HepG2 (cell line): ENCODE measurements around the gene ZSCAN26. TPM values are rescaled to one million over a fixed set of nuclear protein-coding genes. Genes with fewer than 3 reads are reported as not detected.

Source experiments
- AGO1 ChIP-seq: fragments of 200-400 bp; formaldehyde crosslinking; IDR thresholded peaks from 2 replicates; pipeline ENCODE4 v1.6.1; 2017; ENCODE audit warnings: mild to moderate bottlenecking, low read depth, low read length, moderate library complexity; ENCODE audit not compliant: poor library complexity, severe bottlenecking
- FOXJ3 ChIP-seq: sonication (generic); formaldehyde crosslinking; IDR thresholded peaks from 2 replicates; pipeline ENCODE4 v1.4.0; 2020; ENCODE audit warnings: missing genetic modification reagents, mild to moderate bottlenecking, borderline replicate concordance
- HOXA5 ChIP-seq: sonication (generic); formaldehyde crosslinking; IDR thresholded peaks from 2 replicates; pipeline ENCODE4 v1.4.0; 2020; ENCODE audit warnings: missing genetic modification reagents
- MAZ ChIP-seq, 2 experiments: sonication (generic) in 1 of 2; formaldehyde crosslinking in 1 of 2; IDR thresholded peaks; 2 replicates each; pipeline versions ENCODE4 v1.5.0 to v1.6.1; 2012 to 2020; ENCODE audit warnings: low read depth in 2 of 2, mild to moderate bottlenecking in 2 of 2, borderline replicate concordance in 1 of 2, improper control_type of control experiment in 1 of 2, low read length in 1 of 2, missing genetic modification reagents in 1 of 2, moderate library complexity in 1 of 2
- MTF1 ChIP-seq: sonication (generic); formaldehyde crosslinking; IDR thresholded peaks from 2 replicates; pipeline ENCODE4 v1.5.0; 2020; ENCODE audit warnings: missing genetic modification reagents
- NFE2 ChIP-seq: sonication (generic); formaldehyde crosslinking; IDR thresholded peaks from 2 replicates; pipeline ENCODE4 v1.4.0; 2020; ENCODE audit warnings: missing genetic modification reagents
- POLR2A ChIP-seq, 2 experiments: IDR thresholded peaks; 2 replicates each; pipeline ENCODE4 v1.6.1; 2011; ENCODE audit warnings: low read depth in 2 of 2, low read length in 2 of 2, mild to moderate bottlenecking in 1 of 2, moderate library complexity in 1 of 2; ENCODE audit not compliant: insufficient read depth in 1 of 2
- POLR2G ChIP-seq: fragments of 200-400 bp; formaldehyde crosslinking; IDR thresholded peaks from 2 replicates; pipeline ENCODE4 v1.6.1; 2018; ENCODE audit warnings: mild to moderate bottlenecking, low read depth, low read length, moderate library complexity
- RORA ChIP-seq: sonication (generic); formaldehyde crosslinking; IDR thresholded peaks from 2 replicates; pipeline ENCODE4 v1.5.0; 2020; ENCODE audit warnings: mild to moderate bottlenecking, missing genetic modification reagents, moderate library complexity
- ZNF121 ChIP-seq: sonication (generic); formaldehyde crosslinking; IDR thresholded peaks from 2 replicates; pipeline ENCODE4 v1.5.0; 2020; ENCODE audit warnings: mild to moderate bottlenecking, missing genetic modification reagents
- ZNF253 ChIP-seq: sonication (generic); formaldehyde crosslinking; IDR thresholded peaks from 2 replicates; pipeline ENCODE4 v1.8.0; 2022; ENCODE audit warnings: mild to moderate bottlenecking, missing genetic modification reagents, borderline replicate concordance
- ZNF33B ChIP-seq: sonication (generic); formaldehyde crosslinking; IDR thresholded peaks from 2 replicates; pipeline ENCODE4 v1.5.1; 2020; ENCODE audit warnings: mild to moderate bottlenecking, missing genetic modification reagents
- ZNF430 ChIP-seq: sonication (generic); formaldehyde crosslinking; IDR thresholded peaks from 2 replicates; pipeline ENCODE4 v1.9.0; 2021; ENCODE audit warnings: mild to moderate bottlenecking, missing genetic modification reagents
- ZNF644 ChIP-seq: IDR thresholded peaks from 2 replicates; pipeline ENCODE4 v1.6.1; 2016; ENCODE audit warnings: low read depth
- ZNF660 ChIP-seq: sonication (generic); formaldehyde crosslinking; IDR thresholded peaks from 2 replicates; pipeline ENCODE4 v1.5.1; 2020; ENCODE audit warnings: mild to moderate bottlenecking, low read depth, missing genetic modification reagents, borderline replicate concordance
- ZNF788 ChIP-seq: sonication (generic); formaldehyde crosslinking; IDR thresholded peaks from 2 replicates; pipeline ENCODE4 v1.5.0; 2020; ENCODE audit warnings: mild to moderate bottlenecking, missing genetic modification reagents, borderline replicate concordance
- ZSCAN12 ChIP-seq: sonication (generic); formaldehyde crosslinking; IDR thresholded peaks from 2 replicates; pipeline ENCODE4 v1.9.0; 2021; ENCODE audit warnings: mild to moderate bottlenecking, missing genetic modification reagents
- polyA plus RNA-seq, 8 experiments: library from polyadenylated mRNA; depleted of rRNA in 3 of 8; stranded (reverse) in 7 of 8; unstranded in 1 of 8; fragments of >200 nt; fragmentation: Illumina TruSeq in 4 of 8; extraction: Trizol in 4 of 8; gene quantifications; 2 replicates each; pipeline versions ENCODE4 v1.2.1 to v1.2.3, GENCODE V29; 2011 to 2016; ENCODE audit warnings: low read depth in 4 of 8, missing spikeins in 1 of 8, mixed read lengths in 1 of 8; ENCODE audit not compliant: insufficient read depth in 1 of 8
- total RNA-seq, 5 experiments: library from RNA; depleted of rRNA; stranded (reverse); fragments of >200 nt; fragmentation: Illumina TruSeq; extraction: Trizol; gene quantifications; 2 replicates each; pipeline ENCODE4 v1.2.3, GENCODE V29; 2016; ENCODE audit warnings: low read depth in 1 of 5
- TF ChIP-seq, protein P1 (sequence below): sonication (generic); formaldehyde crosslinking; conservative IDR thresholded peaks from 2 replicates; pipeline ENCODE4 v1.4.0; 2020; ENCODE audit warnings: mild to moderate bottlenecking, missing genetic modification reagents, moderate library complexity
- TF ChIP-seq, protein P2 (sequence below): sonication (generic); formaldehyde crosslinking; IDR thresholded peaks from 2 replicates; pipeline ENCODE4 v1.5.0; 2020; ENCODE audit warnings: mild to moderate bottlenecking, missing genetic modification reagents
- TF ChIP-seq, protein P3 (sequence below): fragments of 450-650 bp; IDR thresholded peaks from 2 replicates; pipeline ENCODE4 v1.6.1; 2017; ENCODE audit warnings: mild to moderate bottlenecking

ZSCAN26 gene
- total and polyA plus RNA-seq, 2 of the 13 experiments (the other 11 are each of a cell fraction or from before 2014, with no cell fraction given): 12.0 to 15.6 TPM

DNA sequence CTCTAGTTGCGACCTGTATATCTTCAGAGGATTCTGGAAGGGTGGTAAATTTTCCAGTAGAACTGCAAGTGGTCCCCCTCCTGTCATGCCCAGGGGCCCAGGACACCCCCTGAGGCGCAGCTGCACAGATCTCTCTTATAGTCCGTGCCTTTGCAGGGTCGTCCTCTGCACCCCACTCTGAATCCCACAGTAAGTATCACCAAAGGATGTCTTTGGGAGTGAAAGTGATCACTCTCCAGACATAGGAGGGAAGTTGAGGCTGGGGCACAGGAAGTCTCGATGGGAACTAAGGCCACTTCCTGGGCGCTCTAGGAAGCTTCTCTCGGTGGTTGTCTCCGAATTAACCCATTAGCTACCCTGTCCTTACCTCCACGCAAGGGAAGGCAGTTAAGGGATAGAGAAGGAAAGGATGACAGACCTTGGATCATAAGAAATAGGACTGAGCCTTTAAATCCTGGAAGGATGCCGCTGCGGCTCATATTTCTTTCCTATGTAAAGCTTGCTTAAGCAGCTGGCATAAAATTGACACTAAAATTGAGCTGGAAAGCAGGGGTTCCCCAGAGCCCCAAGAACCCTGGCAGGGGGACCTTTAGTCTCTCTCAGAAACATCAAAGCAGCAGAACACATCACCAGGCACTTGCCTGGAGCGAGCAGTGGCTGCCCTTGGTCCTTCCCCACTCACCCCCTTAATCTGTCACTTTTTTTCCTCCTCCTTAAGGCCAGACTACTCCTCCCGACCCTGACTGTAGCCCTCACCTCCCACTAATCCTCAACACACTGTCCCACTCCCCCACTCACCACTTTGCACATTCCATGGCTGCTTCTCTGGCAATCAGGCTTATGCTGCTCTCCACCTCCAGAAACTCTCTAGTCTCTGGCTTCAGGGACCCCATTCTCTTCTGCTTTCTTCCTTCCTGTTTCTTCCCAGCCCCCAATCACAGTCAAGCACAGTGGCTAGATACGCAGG, 14.7 kb upstream of the ZSCAN26 start, which contains the start of gene ZKSCAN4 (continued):
- no peak for TF ChIP-seq AGO1
- TF ChIP-seq ZNF644: no peak
- TF ChIP-seq HOXA5: peak; percentile 95; the same call in 1 of the 2 replicates
- no peak for TF ChIP-seq ZNF121 (CRISPR knock-in tag)
- TF ChIP-seq MTF1 (CRISPR knock-in tag): no peak
- TF ChIP-seq ZNF788 (CRISPR knock-in tag): no peak
- TF ChIP-seq POLR2G: peak; percentile 80
- no peak for TF ChIP-seq ZNF33B (CRISPR knock-in tag)
- no peak for TF ChIP-seq ZSCAN12 (CRISPR knock-in tag)
- no peak for TF ChIP-seq ZNF253 (CRISPR knock-in tag)
- no peak for TF ChIP-seq RORA (CRISPR knock-in tag)
- peak; percentile 60; the same call in 1 of the 2 replicates for TF ChIP-seq MAZ (IDR thresholded peaks at IDR 0.05; ENCODE audit: borderline replicate concordance, low read depth, low read length)
- no peak for TF ChIP-seq MAZ (CRISPR knock-in tag; IDR thresholded peaks at IDR 0.05; ENCODE audit: low read depth)
- 0 out of 2 replicates have a peak, but pooled peaks have one; percentile 65 for TF ChIP-seq ZNF430 (CRISPR knock-in tag)
- TF ChIP-seq, protein P1, sequence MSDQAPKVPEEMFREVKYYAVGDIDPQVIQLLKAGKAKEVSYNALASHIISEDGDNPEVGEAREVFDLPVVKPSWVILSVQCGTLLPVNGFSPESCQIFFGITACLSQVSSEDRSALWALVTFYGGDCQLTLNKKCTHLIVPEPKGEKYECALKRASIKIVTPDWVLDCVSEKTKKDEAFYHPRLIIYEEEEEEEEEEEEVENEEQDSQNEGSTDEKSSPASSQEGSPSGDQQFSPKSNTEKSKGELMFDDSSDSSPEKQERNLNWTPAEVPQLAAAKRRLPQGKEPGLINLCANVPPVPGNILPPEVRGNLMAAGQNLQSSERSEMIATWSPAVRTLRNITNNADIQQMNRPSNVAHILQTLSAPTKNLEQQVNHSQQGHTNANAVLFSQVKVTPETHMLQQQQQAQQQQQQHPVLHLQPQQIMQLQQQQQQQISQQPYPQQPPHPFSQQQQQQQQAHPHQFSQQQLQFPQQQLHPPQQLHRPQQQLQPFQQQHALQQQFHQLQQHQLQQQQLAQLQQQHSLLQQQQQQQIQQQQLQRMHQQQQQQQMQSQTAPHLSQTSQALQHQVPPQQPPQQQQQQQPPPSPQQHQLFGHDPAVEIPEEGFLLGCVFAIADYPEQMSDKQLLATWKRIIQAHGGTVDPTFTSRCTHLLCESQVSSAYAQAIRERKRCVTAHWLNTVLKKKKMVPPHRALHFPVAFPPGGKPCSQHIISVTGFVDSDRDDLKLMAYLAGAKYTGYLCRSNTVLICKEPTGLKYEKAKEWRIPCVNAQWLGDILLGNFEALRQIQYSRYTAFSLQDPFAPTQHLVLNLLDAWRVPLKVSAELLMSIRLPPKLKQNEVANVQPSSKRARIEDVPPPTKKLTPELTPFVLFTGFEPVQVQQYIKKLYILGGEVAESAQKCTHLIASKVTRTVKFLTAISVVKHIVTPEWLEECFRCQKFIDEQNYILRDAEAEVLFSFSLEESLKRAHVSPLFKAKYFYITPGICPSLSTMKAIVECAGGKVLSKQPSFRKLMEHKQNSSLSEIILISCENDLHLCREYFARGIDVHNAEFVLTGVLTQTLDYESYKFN (CRISPR knock-in tag): peak; percentile 36; the same call in 1 of the 2 replicates
- TF ChIP-seq ZNF660: no peak
- TF ChIP-seq FOXJ3 (CRISPR knock-in tag): no peak
- TF ChIP-seq POLR2A (IDR thresholded peaks at IDR 0.05; ENCODE audit: insufficient read depth in 1 of 2, low read depth in 2 of 2, low read length in 2 of 2): peak; percentile 42 to 74; a peak in 3 of 4 replicates
- TF ChIP-seq, protein P2, sequence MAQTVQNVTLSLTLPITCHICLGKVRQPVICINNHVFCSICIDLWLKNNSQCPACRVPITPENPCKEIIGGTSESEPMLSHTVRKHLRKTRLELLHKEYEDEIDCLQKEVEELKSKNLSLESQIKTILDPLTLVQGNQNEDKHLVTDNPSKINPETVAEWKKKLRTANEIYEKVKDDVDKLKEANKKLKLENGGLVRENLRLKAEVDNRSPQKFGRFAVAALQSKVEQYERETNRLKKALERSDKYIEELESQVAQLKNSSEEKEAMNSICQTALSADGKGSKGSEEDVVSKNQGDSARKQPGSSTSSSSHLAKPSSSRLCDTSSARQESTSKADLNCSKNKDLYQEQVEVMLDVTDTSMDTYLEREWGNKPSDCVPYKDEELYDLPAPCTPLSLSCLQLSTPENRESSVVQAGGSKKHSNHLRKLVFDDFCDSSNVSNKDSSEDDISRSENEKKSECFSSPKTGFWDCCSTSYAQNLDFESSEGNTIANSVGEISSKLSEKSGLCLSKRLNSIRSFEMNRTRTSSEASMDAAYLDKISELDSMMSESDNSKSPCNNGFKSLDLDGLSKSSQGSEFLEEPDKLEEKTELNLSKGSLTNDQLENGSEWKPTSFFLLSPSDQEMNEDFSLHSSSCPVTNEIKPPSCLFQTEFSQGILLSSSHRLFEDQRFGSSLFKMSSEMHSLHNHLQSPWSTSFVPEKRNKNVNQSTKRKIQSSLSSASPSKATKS: no peak
- TF ChIP-seq NFE2 (CRISPR knock-in tag): no peak
- TF ChIP-seq, protein P3, sequence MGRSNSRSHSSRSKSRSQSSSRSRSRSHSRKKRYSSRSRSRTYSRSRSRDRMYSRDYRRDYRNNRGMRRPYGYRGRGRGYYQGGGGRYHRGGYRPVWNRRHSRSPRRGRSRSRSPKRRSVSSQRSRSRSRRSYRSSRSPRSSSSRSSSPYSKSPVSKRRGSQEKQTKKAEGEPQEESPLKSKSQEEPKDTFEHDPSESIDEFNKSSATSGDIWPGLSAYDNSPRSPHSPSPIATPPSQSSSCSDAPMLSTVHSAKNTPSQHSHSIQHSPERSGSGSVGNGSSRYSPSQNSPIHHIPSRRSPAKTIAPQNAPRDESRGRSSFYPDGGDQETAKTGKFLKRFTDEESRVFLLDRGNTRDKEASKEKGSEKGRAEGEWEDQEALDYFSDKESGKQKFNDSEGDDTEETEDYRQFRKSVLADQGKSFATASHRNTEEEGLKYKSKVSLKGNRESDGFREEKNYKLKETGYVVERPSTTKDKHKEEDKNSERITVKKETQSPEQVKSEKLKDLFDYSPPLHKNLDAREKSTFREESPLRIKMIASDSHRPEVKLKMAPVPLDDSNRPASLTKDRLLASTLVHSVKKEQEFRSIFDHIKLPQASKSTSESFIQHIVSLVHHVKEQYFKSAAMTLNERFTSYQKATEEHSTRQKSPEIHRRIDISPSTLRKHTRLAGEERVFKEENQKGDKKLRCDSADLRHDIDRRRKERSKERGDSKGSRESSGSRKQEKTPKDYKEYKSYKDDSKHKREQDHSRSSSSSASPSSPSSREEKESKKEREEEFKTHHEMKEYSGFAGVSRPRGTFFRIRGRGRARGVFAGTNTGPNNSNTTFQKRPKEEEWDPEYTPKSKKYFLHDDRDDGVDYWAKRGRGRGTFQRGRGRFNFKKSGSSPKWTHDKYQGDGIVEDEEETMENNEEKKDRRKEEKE: no peak
